Measurements from ENCODE around the gene TACO1. TPM values are rescaled to one million over a fixed set of nuclear protein-coding genes. Genes with fewer than 3 reads are reported as not detected.

Gene TACO1
- total and polyA plus RNA-seq, 10 of the 15 experiments (the other 5 are each of a cell fraction or from before 2014, with no cell fraction given) = 8.5 to 38.6 (median 27.0) TPM

GRCh38 chr17:63644846-63645245, 44.2 kb downstream of the TACO1 start:
- in situ Hi-C loops (cut with MboI) = no loop called here
- FAIRE-seq = no peak
- no peaks in the 10 kb centered on the region for H3K27me3 ChIP-seq (replicated peaks in 1 of 2; ENCODE audit: control insufficient read depth in 2 of 2, insufficient read depth in 2 of 2, low read length in 1 of 2)
- H3K36me3 ChIP-seq (ENCODE audit: control insufficient read depth in 2 of 2, insufficient read depth in 2 of 2, low read length in 1 of 2) = peaks cover 4 to 10% of the 10 kb centered on the region in 2 experiments; a peak in 3 of 4 replicates
- no peak overlapping the region for H3K4me2 ChIP-seq (ENCODE audit: control insufficient read depth, insufficient read depth)
- ChIA-PET CTCF (no interaction called here), RAD21 (ENCODE audit: unreplicated experiment) (no interaction called here), SMC1A (ENCODE audit: uncharacterized antibody, unreplicated experiment) (interaction anchor here (1.3 to 3.8 kb wide), 3 partner anchors 19 to 43 kb away, joined by 4 to 19 read pairs (median 15); no protein-coding TSS in a partner anchor), POLR2A (interaction anchor here (1.0 to 2.1 kb wide), 3 partner anchors 8 to 52 kb away, joined by 3 to 7 read pairs (median 5); partner anchors contain the start of gene MAP3K3)
- no peak overlapping the region for H3K27ac ChIP-seq (ENCODE audit: control insufficient read depth, insufficient read depth)
- no TSS peak for BruUV-seq (replicated peaks)
- H3K4me1 ChIP-seq (ENCODE audit: control insufficient read depth, insufficient read depth, low read length) = peaks cover 26% of the 10 kb centered on the region
- no peak for ATAC-seq
- H3K9ac ChIP-seq (ENCODE audit: control insufficient read depth, insufficient read depth, low read length) = no peak overlapping the region
- 94% methylated on average over 7 of the region's 7 CpGs for WGBS (ENCODE audit: insufficient coverage, insufficient replicate concordance, low lambda C conversion rate, missing lambda C conversion rate)
- no peak overlapping the region for H2AFZ ChIP-seq (ENCODE audit: control insufficient read depth, low read depth, low read length)
- H3K4me3 ChIP-seq = no peak overlapping the region
- H3K9me3 ChIP-seq (replicated peaks; ENCODE audit: control insufficient read depth, insufficient read depth, low read length) = no peaks in the 10 kb centered on the region
- intact Hi-C loops (cut with micrococcal nuclease; ENCODE audit: unreplicated experiment) = no loop called here
- no peaks in the 10 kb centered on the region for H4K20me1 ChIP-seq (ENCODE audit: control insufficient read depth, insufficient read depth)
- H3K79me2 ChIP-seq (ENCODE audit: control insufficient read depth, insufficient read depth, low read length) = peaks cover 2% of the 10 kb centered on the region; the same call in 1 of the 2 replicates
- DNase-seq (ENCODE audit: low read depth, low spot score) = no peak
- TF ChIP-seq, protein P1, sequence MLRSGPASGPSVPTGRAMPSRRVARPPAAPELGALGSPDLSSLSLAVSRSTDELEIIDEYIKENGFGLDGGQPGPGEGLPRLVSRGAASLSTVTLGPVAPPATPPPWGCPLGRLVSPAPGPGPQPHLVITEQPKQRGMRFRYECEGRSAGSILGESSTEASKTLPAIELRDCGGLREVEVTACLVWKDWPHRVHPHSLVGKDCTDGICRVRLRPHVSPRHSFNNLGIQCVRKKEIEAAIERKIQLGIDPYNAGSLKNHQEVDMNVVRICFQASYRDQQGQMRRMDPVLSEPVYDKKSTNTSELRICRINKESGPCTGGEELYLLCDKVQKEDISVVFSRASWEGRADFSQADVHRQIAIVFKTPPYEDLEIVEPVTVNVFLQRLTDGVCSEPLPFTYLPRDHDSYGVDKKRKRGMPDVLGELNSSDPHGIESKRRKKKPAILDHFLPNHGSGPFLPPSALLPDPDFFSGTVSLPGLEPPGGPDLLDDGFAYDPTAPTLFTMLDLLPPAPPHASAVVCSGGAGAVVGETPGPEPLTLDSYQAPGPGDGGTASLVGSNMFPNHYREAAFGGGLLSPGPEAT (IDR thresholded peaks at IDR 0.05; ENCODE audit: low read depth) = no peak
- TF ChIP-seq PML (IDR thresholded peaks at IDR 0.05; ENCODE audit: low read length) = no peak
- no peak for TF ChIP-seq BRCA1 (IDR thresholded peaks at IDR 0.05; ENCODE audit: low read depth, low read length)
- TF ChIP-seq PAX8 (IDR thresholded peaks at IDR 0.05) = no peak
- no peak for TF ChIP-seq TARDBP (IDR thresholded peaks at IDR 0.05; ENCODE audit: borderline replicate concordance)
- no peak for TF ChIP-seq CHD2 (IDR thresholded peaks at IDR 0.05; ENCODE audit: borderline replicate concordance, low read depth, low read length)
- no peak for TF ChIP-seq NKRF (conservative IDR thresholded peaks at IDR 0.05)
- no peak for TF ChIP-seq ZSCAN29 (IDR thresholded peaks at IDR 0.05)
- TF ChIP-seq ZBTB40 (IDR thresholded peaks at IDR 0.05; ENCODE audit: borderline replicate concordance) = no peak
- TF ChIP-seq, protein P2, sequence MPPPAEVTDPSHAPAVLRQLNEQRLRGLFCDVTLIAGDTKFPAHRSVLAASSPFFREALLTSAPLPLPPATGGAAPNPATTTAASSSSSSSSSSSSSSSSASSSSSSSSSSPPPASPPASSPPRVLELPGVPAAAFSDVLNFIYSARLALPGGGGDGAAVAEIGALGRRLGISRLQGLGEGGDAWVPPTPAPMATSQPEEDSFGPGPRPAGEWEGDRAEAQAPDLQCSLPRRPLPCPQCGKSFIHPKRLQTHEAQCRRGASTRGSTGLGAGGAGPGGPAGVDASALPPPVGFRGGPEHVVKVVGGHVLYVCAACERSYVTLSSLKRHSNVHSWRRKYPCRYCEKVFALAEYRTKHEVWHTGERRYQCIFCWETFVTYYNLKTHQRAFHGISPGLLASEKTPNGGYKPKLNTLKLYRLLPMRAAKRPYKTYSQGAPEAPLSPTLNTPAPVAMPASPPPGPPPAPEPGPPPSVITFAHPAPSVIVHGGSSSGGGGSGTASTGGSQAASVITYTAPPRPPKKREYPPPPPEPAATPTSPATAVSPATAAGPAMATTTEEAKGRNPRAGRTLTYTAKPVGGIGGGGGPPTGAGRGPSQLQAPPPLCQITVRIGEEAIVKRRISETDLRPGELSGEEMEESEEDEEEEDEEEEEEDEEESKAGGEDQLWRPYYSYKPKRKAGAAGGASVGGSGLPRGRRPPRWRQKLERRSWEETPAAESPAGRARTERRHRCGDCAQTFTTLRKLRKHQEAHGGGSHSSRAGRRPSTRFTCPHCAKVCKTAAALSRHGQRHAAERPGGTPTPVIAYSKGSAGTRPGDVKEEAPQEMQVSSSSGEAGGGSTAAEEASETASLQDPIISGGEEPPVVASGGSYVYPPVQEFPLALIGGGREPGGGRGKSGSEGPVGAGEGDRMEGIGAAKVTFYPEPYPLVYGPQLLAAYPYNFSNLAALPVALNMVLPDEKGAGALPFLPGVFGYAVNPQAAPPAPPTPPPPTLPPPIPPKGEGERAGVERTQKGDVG (CRISPR knock-in tag; IDR thresholded peaks at IDR 0.05) = no peak
- no peak for TF ChIP-seq ZNF384 (IDR thresholded peaks at IDR 0.05; ENCODE audit: borderline replicate concordance, low read depth, low read length)
- no peak for TF ChIP-seq TCF12 (IDR thresholded peaks at IDR 0.05; ENCODE audit: low read depth, low read length)
